Measurements from ENCODE around the gene SMCO1.

SMCO1 gene

GRCh38 chr3:196514913-196515621 is at the start of gene SMCO1:
Gene SMCO1 (minus strand): TSS chr3:196515346. CDS start chr3:196515209, 137 bp downstream.
- no peak for DNase-seq (ENCODE audit: insufficient read length, low spot score)
- FAIRE-seq = no peak
- TF ChIP-seq CTCF (IDR thresholded peaks at IDR 0.05; ENCODE audit: insufficient read depth, missing control alignments) = no peak

- DNase-seq (ENCODE audit: insufficient read length, low spot score) (no peak), FAIRE-seq (no peak)
- no peak for TF ChIP-seq CTCF (IDR thresholded peaks at IDR 0.05; ENCODE audit: insufficient read depth, missing control alignments)
Measured at GRCh38 chr3:196563721-196564225, 48.6 kb upstream of the SMCO1 start.

- DNase-seq (ENCODE audit: insufficient read length, low spot score) (no peak), FAIRE-seq (no peak)
- TF ChIP-seq CTCF (IDR thresholded peaks at IDR 0.05; ENCODE audit: insufficient read depth, missing control alignments) = no peak
Measured at GRCh38 chr3:196559826-196560225, 44.7 kb upstream of the SMCO1 start.

GRCh38 chr3:196558476-196558875 is 43.3 kb upstream of the SMCO1 start:
- DNase-seq (ENCODE audit: insufficient read length, low spot score) = no peak
- FAIRE-seq = no peak
- no peak for TF ChIP-seq CTCF (IDR thresholded peaks at IDR 0.05; ENCODE audit: insufficient read depth, missing control alignments)

- no peak for TF ChIP-seq CTCF (IDR thresholded peaks at IDR 0.05; ENCODE audit: insufficient read depth, missing control alignments)
- FAIRE-seq (no peak), DNase-seq (ENCODE audit: insufficient read length, low spot score) (no peak)
Measured at GRCh38 chr3:196557236-196557635, 42.1 kb upstream of the SMCO1 start.

- FAIRE-seq = no peak
- no peak for TF ChIP-seq CTCF (IDR thresholded peaks at IDR 0.05; ENCODE audit: insufficient read depth, missing control alignments)
- no peak for DNase-seq (ENCODE audit: insufficient read length, low spot score)
Measured at GRCh38 chr3:196555295-196555694, 40.1 kb upstream of the SMCO1 start.

GRCh38 chr3:196554205-196554604 is 39.1 kb upstream of the SMCO1 start:
- DNase-seq (ENCODE audit: insufficient read length, low spot score) (no peak), FAIRE-seq (no peak)
- no peak for TF ChIP-seq CTCF (IDR thresholded peaks at IDR 0.05; ENCODE audit: insufficient read depth, missing control alignments)

Measured in D721Med (cell line).